ENCODE results near the gene PJVK.

- TF ChIP-seq CTCF (IDR thresholded peaks at IDR 0.05): no peak
- TF ChIP-seq POLR2A (IDR thresholded peaks at IDR 0.05): no peak
Measured at GRCh38 chr2:178409261-178409660, 41.9 kb upstream of the PJVK start.

Data from vagina (tissue), 2 donors.